ENCODE measurements around the gene SNCG. TPM values are rescaled to one million over a fixed set of nuclear protein-coding genes. Genes with fewer than 3 reads are reported as not detected.
"Not testable (repeated sequence)": the region's sequence is repeated elsewhere in the genome, so short reads cannot be mapped to it uniquely, and the experiment has no call there.

The SNCG gene
- total and polyA plus RNA-seq, 3 donors from 2014 or later, result 8.3 to 30.3 (median 8.9) TPM

DNA sequence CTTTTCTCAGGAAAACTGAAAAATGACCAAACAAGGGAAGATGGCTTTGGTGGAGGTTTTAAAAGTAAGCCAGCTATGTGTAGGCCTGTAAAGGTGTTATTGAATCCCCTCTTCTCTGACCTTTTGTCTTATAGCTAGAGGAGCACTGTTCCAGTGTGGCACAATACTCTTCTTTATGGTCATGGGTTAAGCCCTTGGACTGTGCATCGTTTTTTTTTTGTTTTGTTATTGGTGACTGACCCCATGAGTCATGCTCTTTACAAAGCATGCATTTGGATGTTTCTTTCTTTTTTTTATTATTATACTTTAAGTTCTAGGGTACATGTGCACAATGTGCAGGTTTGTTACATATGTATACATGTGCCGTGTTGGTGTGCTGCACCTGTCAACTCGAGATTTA, 42.1 kb downstream of the SNCG start:
- no peak for DNase-seq
- intact Hi-C loops (cut with DNase I; ENCODE audit: low total_unique reads), result no loop called here
- 72 to 82% methylated on average over 3 of the region's 3 CpGs for WGBS, 2 donors
- Histone ChIP-seq H3K36me3 (ENCODE audit: low read depth, missing control alignments) (no peaks in the 10 kb centered on the region), H3K4me3 (no peak overlapping the region), H3K27ac (no peak overlapping the region), H3K4me1 (no peaks in the 10 kb centered on the region), H3K27me3 (no peaks in the 10 kb centered on the region), H3K9me3 (no peaks in the 10 kb centered on the region)
- no peak for TF ChIP-seq POLR2A (IDR thresholded peaks at IDR 0.05)
- TF ChIP-seq, protein P1, sequence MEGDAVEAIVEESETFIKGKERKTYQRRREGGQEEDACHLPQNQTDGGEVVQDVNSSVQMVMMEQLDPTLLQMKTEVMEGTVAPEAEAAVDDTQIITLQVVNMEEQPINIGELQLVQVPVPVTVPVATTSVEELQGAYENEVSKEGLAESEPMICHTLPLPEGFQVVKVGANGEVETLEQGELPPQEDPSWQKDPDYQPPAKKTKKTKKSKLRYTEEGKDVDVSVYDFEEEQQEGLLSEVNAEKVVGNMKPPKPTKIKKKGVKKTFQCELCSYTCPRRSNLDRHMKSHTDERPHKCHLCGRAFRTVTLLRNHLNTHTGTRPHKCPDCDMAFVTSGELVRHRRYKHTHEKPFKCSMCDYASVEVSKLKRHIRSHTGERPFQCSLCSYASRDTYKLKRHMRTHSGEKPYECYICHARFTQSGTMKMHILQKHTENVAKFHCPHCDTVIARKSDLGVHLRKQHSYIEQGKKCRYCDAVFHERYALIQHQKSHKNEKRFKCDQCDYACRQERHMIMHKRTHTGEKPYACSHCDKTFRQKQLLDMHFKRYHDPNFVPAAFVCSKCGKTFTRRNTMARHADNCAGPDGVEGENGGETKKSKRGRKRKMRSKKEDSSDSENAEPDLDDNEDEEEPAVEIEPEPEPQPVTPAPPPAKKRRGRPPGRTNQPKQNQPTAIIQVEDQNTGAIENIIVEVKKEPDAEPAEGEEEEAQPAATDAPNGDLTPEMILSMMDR (IDR thresholded peaks at IDR 0.05), result no peak

DNA sequence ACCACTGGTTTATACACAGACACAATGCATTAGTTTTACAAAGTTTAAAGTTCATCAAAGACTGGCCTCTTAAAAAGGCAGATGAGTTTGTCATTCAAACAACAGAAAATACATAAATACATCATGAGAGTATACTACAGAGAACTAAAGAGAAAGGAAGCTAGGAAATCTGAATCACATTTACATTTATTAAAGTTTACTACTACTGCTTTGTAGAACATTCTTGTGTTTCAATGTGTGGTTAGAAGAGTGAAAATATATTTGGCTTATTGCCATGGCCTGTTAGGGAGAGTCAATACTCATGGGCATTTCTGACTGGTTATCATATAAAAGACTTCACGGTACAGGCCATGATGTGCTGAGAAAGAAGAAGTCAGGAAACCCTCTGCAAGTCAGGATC, 48.7 kb downstream of the SNCG start:
- 33 to 67% methylated on average over 1 of the region's 1 CpG for WGBS, 2 donors
- DNase-seq; H3K4me1 ChIP-seq; H3K27me3 ChIP-seq; H3K9me3 ChIP-seq; intact Hi-C loops (cut with DNase I; ENCODE audit: low total_unique reads); H3K4me3 ChIP-seq; H3K27ac ChIP-seq; H3K36me3 ChIP-seq (ENCODE audit: low read depth, missing control alignments): not testable (repeated sequence)

DNA sequence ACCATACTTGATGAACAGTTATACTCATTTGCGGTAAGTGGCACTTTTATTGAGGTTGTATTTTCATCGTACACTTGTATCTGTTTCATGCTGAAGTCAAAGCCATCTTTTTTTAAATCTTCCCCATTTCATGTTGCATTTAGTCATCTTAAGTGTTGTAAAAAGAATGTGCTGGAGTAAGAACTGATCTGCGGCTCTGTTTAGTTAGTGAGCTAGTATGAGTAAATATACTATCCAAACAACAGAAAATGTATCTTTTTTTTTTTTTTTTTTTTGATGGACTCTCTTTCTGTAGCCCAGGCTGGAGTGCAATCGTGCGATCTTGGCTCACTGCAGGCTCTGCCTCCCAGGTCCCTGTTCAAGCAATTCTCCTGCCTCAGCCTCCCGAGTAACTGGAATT, 49.3 kb downstream of the SNCG start:
- H3K27me3 ChIP-seq; DNase-seq; H3K4me3 ChIP-seq; H3K36me3 ChIP-seq (ENCODE audit: low read depth, missing control alignments); H3K4me1 ChIP-seq; H3K27ac ChIP-seq; H3K9me3 ChIP-seq; intact Hi-C loops (cut with DNase I; ENCODE audit: low total_unique reads): not testable (repeated sequence)
- WGBS, 2 donors, result 95% methylated on average over 6 of the region's 6 CpGs

DNA sequence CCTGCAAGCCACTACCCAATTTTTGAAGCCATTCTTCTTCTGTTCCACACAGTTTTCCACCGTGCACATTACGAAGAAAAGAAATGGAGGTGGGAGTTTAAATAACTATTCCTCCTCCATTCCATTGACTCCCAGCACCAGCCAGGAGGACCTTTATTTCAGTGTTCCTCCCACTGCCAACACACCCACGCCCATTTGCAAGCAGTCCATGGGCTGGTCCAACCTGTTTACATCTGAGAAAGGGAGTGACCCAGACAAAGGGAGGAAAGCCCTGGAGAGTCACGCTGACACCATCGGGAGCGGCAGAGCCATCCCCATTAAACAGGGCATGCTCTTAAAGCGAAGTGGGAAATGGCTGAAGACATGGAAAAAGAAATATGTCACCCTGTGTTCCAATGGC, 49.9 kb downstream of the SNCG start:
- H3K27me3 ChIP-seq; intact Hi-C loops (cut with DNase I; ENCODE audit: low total_unique reads); DNase-seq; H3K27ac ChIP-seq; H3K4me3 ChIP-seq; H3K4me1 ChIP-seq; H3K36me3 ChIP-seq (ENCODE audit: low read depth, missing control alignments); H3K9me3 ChIP-seq: not testable (repeated sequence)
- WGBS, 2 donors, result 93% methylated on average over 7 of the region's 7 CpGs

DNA sequence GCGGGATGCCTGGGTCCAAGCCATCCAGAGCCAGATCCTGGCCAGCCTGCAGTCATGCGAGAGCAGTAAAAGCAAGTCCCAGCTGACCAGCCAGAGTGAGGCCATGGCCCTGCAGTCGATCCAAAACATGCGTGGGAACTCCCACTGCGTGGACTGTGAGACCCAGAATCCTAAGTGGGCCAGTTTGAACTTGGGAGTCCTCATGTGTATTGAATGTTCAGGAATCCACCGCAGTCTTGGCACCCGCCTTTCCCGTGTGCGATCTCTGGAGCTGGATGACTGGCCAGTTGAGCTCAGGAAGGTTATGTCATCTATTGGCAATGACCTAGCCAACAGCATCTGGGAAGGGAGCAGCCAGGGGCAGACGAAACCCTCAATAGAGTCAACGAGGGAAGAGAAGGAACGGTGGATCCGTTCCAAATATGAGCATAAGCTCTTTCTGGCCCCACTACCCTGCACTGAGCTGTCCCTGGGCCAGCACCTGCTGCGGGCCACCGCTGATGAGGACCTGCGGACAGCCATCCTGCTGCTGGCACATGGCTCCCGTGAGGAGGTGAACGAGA, 50.8 kb downstream of the SNCG start:
- H3K4me1 ChIP-seq; H3K36me3 ChIP-seq (ENCODE audit: low read depth, missing control alignments); H3K27me3 ChIP-seq; H3K27ac ChIP-seq; H3K9me3 ChIP-seq; DNase-seq; intact Hi-C loops (cut with DNase I; ENCODE audit: low total_unique reads); H3K4me3 ChIP-seq: not testable (repeated sequence)
- 89 to 95% methylated on average over 12 to 16 of the region's 18 CpGs for WGBS, 2 donors

Small RNAs within 50 kb of the gene (small RNA-seq; reads per million reads assigned to genes)
- 0 reads per million in 2 donors for gene BMS1P3

Other genes starting within 250 kb of the SNCG start
- 10 to 100 TPM; 42.6 to 51.1 TPM for gene BMPR1A, start 202.0 kb upstream of the SNCG start, total RNA-seq
- gene BMPR1A, start 202.0 kb upstream of the SNCG start, polyA plus RNA-seq (ENCODE audit: insufficient read depth, low read depth, low replicate concordance), result 19.5 TPM
- gene MMRN2, start 984 bp upstream of the SNCG start, total RNA-seq, result 10 to 100 TPM; 14.9 to 19.1 TPM
- gene MMRN2, start 984 bp upstream of the SNCG start, polyA plus RNA-seq (ENCODE audit: insufficient read depth, low read depth, low replicate concordance), result 21.2 TPM
- gene ADIRF, start 9.9 kb downstream of the SNCG start, total RNA-seq, result 10 to 100 TPM; 21.4 to 35.0 TPM
- 85.6 TPM for gene ADIRF, start 9.9 kb downstream of the SNCG start, polyA plus RNA-seq (ENCODE audit: insufficient read depth, low read depth, low replicate concordance)
- not detected for gene FAM25A, start 61.7 kb downstream of the SNCG start, total RNA-seq
- gene FAM25A, start 61.7 kb downstream of the SNCG start, polyA plus RNA-seq (ENCODE audit: insufficient read depth, low read depth, low replicate concordance), result not detected
- gene GLUD1, start 136.2 kb downstream of the SNCG start, total RNA-seq, result 10 to 100 TPM; 62.5 to 64.4 TPM
- gene GLUD1, start 136.2 kb downstream of the SNCG start, polyA plus RNA-seq (ENCODE audit: insufficient read depth, low read depth, low replicate concordance), result 51.9 TPM
- gene SHLD2, start 136.6 kb downstream of the SNCG start, total RNA-seq, result 10 to 100 TPM; 16.9 to 19.1 TPM
- gene SHLD2, start 136.6 kb downstream of the SNCG start, polyA plus RNA-seq (ENCODE audit: insufficient read depth, low read depth, low replicate concordance), result 12.9 TPM